Measurements from ENCODE around the gene PICK1.

PICK1 gene

DNA sequence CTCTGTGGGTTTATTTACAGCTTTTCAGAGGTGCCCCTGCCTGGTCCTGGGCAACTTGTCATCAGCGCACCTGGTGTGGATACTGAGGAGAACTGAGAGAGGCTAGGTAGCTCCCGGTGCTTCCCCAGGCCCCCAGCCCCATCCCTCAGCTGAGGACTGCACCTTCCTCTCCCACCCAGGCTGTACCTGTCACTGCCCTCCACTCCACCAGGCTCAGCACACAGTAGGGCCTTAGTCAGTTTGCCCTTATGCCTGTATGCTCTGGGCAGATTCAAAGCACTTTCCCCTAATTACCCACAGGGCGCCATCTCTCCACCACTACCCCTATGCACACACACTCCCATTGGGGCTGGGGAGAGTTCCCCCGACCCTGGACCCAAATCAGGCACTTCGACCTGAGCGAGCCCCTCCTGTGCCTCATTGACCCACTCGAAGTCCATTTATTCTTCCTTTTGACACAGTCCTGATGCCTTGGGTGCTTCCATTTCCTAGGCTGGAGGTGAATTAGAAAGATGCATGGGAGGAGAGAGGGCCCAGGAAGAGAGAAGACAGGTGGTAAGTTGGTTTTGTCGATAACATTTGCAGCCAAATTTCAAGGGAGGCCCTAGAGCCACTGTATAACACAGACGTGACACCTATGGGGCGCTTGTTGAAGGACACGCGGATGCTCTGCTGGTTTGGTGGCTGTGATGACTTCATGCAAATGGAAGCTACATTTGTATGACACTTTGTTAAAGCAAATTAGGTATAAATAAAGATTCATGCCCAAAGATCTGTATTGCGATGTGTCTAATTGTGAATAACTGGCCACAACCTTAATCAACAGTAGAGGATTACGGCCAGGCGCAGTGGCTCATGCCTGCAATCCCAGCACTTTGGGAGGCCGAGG lies 13.8 kb upstream of the PICK1 start:
- DNase-seq: peak in 1 of 10 donors; percentile 61
- intact Hi-C loops (cut with DNase I): no loop called here

DNA sequence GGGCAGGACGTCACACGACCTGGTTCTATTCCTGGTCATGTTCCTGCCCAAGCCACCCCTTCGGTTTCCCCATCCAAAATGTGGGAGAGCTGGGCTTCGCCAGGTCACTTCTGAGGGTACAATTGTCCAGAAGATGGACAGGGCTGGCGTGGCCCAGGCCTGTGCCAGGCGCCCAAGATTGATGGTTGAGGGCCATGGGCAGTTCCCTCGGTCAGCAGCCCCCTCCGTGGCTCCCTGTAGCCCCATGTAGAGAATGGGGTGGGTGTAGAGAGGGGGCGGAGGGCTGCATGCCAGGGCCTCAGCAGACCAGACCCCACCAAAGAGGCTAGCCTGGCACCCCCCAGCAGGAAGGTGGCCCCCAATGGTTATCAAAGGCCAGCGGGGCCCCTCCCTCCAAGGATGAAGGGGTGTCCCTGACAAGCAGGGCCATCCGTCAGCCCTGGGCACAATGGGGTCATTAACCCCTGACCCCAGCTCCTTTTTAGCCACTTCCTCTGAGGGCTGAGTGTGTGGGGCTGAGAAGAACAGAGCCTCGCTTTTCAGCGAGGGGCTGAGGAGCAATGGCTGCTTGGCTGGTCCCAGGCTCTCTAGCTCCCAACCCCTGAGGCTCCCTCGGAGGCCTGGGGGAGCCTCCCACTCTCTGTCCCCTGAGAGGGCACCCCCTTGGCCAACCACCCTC lies 11.0 kb upstream of the PICK1 start:
- intact Hi-C loops (cut with DNase I): no loop called here

DNA sequence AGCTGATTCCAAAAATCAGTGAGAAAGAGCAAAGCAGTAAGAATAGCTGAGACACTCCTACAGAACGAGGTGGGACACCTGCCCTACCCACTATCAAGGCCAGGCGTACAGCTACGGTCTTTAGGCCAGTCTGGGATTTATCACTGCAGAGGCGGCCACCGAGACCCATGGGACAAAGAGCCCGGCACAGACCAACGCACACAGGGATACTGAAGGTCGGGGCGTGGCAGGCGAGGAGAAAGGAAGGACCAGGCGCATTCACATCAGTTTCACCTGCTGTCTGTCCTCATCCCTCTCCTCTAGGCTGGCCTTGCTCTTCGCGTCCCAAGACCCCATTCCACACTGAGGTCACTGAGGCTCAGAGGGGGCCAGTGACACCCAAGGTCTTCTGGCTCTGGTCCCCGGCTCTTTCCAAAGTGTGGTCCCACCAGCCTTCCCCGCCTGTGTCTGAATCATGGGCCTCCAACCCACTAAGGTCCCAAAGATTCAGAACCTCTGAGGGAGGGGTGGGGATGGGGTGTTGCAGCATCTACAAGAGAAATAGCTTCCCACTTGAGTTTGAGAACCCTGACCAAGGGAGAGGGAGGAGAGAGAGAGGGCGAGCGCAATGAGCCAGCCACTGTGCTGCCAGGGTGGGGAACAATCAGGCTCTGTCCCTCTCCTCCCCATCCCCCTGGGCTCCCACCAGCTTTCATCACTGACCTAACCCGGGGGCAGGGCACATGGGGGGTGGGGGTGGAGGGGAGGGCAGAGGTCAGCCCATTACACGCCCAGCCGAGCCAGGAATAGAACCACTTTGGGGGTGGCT lies 7.2 kb upstream of the PICK1 start:
- intact Hi-C loops (cut with DNase I): no loop called here
- DNase-seq: peak in 8 of 10 donors; percentile 63 to 97 (median 80)

More for the DNA sequence above, 11.0 kb upstream of the PICK1 start:
- peak in 1 of 10 donors; percentile 80 for DNase-seq

DNA sequence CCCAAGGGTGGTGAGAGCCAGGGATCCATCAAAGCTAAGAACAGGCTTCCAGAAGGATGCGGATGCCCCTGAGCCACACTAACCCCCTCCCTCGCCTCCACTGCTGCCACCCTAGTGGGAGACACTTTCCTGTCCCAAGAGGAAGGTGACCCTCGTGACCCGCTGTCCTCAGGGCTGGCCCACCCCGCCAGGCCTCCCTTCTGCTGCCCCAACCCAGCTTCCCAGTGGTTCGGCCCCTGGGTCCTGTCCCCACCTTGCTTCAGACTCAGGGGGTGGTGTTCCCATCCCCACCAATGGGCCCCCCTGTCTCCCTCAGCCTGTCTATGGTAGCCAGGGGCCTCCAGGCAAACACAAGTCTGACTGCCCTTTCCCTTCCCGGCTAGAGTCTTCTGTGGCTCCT lies 6.5 kb upstream of the PICK1 start:
- intact Hi-C loops (cut with DNase I): no loop called here
- no peak for DNase-seq

DNA sequence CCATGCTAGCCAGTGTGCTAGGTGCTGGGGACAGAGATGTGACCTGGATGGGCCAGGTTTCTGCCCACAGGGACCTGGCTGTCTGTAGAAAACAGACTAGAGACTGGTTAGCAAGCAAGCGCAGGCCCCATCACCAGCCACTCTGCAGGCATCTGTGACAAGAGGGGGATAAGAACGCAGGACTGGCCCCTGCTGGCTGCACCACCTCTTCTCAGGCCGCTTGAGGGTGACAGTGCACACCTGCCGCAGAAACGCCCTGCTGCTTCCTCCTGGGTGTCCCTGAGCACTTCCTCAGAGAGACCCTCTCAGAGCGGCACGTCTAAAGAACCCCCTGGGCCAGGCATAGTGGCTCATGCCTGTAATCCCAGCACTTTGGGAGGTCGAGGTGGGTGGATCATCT lies 5.9 kb upstream of the PICK1 start:
- DNase-seq: no peak
- intact Hi-C loops (cut with DNase I): no loop called here

DNA sequence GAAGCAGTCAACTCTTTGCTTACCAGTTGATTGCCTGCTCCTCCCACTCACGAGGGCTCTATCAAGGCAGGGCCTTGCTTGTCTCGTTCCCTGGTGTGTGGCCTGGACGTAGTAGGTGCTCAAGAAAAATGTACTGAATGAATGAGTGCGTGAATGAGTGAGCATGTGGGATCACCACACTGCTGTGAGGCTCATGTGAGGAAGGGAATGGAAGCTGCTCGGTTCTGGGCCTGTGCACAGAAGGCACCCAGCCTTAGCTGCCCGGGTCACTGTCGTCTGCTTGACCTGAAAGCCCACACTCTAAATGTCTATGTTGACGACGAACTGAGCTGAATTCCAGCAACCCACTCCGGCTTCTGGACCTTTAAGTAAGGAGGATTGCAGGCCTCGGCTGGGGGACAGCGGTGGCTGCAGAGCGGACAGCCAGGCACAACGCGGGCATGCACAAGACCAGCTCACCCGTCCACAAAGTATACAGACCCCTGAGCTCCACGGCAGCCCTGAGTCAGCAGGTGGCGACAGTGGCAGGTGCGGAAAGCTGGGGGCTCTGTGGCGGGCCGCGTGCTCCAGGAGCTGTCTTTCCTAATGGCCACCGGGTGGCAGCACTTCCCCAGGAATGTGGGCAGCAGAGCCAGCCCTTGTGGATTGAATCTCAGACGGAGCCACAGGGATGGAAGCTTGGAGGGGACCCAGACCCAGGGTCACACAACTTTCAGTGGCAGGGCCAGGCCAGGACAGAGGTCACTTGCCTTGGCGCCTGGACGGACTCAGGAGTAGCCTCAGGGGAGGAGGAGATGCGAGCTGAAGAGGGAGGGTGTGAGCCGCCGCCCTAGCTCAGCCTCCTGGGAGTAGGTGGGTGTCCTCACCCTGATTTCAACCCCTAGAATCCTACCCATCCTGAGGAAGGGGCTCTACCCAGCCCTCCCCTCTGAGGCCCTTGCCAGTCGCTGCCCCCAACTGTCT lies 5.0 kb upstream of the PICK1 start:
- intact Hi-C loops (cut with DNase I): loop anchor here (1.0 kb wide), 1 partner anchor 301 kb away; no protein-coding TSS in a partner anchor
- peak; percentile 75 to 98 (median 87) for DNase-seq

DNA sequence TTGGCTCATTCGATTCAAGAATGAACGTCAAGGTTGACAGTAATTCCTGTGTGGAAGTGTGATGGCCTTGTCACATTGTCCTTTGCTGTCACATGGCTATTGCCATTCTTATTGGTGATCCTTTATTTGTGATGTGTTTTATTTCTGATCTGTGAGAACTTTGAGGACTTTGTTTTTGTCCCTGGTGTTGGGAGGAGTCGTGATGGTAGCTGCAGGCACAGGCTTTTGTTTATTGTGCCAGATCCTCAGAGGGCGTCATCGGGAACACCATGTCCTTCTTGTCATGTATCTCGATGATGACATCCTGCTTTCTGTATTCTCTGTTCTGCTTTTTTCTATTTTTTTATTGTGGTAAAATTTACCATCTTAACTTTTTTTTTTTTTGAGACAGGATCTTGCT lies 5.6 kb downstream of the PICK1 start:
- intact Hi-C loops (cut with DNase I): no loop called here
- DNase-seq: peak in 6 of 10 donors; percentile 60 to 92 (median 72)

DNA sequence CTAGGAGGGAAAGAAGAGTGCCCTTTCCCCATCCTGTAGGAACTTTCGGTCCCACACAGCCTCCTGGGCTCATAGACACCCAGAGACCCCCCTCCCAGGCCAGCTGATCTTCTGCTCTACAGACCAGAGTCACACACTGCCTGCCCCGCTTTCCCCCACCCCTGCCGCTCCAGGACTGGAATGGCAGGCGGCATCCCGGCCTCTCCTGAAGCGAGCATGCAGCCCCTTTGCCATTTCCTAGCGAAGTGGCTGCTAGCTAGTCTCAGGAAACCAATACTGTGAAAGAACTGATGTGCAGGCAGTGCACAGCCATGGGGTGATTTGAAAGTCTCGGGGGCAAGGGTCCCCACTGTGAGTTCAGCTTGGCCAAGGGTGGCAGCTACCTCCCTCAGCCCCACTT lies 8.3 kb downstream of the PICK1 start:
- intact Hi-C loops (cut with DNase I): loop anchor here (5.0 kb wide), 1 partner anchor 507 kb away; the partner anchor contains the start of gene DMC1
- peak in 1 of 10 donors; percentile 67 for DNase-seq

DNA sequence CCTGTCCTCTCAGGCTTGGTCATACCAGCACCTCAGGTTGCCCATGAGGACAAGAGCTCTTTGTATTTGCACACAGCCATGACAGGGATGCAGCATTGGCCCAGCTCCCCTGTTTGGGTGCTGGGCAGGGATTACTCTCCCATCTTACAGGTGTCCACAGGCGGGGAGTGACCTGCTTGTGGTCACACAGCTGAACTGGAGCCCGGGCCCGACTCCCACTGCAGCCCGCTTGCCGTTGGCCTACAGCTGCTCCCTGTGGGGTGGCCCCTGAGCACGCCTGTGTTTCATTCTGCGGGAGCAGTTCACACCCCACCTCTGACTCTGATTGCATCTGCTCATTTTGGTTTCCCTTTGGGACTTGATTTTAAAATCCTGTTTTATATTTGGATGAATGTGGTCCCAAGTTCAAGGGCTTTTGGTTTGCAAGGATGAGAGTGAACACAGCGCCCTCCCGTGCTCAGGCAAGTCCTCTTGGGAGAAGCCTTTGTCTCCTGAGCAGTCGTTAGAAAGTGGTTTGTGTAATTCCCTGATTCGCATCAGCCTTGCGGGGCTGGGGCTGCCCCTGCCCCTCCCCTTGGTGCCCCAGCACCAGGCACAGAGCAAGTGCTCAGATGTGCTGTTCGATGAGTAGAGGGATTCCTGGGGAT lies 9.3 kb downstream of the PICK1 start:
- intact Hi-C loops (cut with DNase I): loop anchor here (5.0 kb wide), 1 partner anchor 506 kb away; the partner anchor contains the start of gene DMC1
- DNase-seq: peak in 1 of 10 donors; percentile 86

DNA sequence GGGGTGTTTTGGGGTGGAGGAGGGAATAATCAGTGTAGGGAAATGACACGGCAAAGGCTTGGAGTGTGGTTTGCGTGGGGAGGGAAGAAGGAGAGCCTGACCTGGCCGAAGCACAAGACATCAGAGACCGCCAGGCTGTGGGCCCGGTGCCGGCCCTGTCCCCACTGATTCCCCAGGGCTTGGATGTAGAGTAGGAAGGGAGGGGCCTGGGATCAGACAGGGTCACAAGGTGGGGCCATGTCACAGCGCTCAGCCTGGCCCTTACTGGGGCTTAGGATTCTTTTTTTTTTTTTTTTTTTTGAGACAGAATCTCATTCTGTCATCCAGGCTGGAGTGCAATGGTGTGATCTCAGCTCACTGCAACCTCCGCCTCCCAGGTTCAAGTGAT lies 9.8 kb downstream of the PICK1 start:
- peak in 1 of 10 donors; percentile 74 for DNase-seq
- intact Hi-C loops (cut with DNase I): loop anchor here (5.0 kb wide), 1 partner anchor 505 kb away; the partner anchor contains the start of gene DMC1

DNA sequence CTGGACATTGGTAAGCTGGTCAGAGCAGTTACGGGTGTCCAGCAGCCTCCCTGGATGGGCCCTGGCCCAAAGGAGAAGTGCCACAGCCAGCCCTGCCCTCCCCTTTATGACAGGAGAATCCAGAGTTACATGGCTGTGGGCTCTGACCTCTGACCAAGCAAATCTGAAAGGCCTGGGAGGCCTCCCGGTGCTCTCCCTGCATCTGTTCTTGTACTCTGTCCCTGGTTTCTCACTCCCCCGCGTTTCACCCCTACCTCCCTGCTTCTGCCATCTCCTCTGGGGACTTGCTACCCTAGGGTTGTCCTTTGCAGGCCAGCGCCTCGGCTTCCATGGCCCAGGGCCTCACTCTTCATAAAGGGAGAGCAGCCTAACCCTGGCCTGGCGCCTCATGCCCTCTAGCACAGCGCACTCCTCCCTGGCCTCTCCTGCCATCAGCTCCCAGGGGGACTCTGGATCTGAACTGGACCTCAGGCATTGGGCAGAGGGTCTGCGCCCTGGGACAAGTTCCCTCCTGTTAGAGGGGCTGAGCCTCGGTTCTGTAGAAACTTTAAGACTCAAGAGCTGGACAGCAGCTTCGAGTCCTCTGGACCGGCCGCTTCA lies 10.7 kb downstream of the PICK1 start:
- peak in 1 of 10 donors; percentile 70 for DNase-seq
- intact Hi-C loops (cut with DNase I): loop anchor here (5.0 kb wide), 1 partner anchor 504 kb away; the partner anchor contains the start of gene DMC1

DNA sequence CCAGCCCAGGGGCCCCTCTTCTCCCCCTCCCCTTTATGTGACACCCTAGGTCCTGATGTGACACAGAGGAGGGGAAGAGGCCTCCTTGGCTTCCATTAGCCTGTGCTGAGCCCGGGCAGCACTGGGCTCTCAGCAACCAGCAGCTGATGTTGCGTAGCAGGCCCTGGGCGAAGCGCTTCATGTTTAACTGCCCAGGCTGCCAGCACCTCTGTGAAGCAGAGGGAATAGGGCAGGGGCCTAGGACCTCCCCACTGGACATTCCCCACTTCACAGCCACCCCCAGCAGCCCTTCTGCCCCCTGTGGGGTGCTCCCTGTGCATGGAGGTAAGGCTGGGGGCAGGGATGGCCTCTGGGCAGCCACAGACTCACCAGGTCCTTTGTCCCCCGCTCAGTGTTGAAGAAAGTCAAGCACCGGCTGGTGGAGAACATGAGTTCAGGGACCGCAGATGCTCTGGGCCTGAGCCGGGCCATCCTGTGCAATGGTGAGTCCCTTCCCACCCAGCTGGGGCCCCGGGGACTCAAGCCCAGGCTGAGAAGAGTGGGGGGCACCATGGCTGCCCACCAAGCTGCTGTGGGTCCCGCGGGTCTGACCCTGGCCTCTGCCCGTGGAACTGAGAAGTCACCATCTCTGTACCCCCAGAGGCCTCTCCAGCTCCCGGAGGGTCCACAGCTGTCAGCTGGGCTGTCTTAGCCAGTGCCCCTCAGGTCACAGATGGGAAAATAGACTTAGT lies 11.6 kb downstream of the PICK1 start:
- DNase-seq: peak in 2 of 10 donors; percentile 67 to 85
- intact Hi-C loops (cut with DNase I): loop anchor here (5.0 kb wide), 1 partner anchor 503 kb away; the partner anchor contains the start of gene DMC1

DNA sequence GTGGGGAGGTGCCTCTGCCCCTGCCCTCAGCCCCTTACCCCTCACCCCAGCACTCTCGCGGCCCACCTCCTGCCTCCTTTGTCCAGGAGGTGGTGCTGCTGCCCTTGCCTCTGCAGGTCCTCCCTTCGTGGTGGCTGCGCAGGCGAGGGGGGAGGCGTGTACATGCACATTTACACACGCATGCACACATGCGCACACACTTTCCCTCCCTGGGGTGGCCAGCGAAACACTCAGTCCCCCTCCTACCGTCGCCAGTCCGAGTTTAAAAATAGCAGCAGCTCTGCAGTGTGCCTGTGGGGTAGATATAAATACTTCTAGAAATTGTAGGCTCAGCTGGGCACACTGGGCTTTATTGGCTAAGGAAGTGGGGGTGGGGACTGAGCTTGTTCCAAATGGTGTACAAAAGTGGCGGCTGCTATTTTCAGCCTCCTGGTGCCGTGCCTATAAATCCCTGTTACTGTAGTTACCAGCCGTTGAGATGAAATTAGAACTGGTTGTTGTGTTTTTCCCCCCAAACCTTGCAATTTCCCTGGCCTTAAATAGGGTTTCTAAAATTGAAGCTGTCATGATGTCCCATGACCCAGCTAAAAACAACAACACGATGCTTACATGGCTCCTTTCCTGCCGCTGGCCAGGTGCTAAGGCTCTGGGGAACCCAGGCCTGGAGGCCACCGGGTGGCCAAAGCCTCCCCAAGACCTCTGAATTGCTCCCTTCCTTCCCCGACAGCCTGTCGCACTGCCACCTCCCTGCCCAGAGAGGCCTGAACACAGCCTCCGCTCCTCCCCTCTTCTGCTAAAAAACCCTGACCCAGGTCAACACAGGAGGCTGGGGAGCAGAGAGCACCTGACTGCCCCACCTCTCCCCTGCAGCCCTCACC lies 12.4 kb downstream of the PICK1 start:
- intact Hi-C loops (cut with DNase I): loop anchor here (5.0 kb wide), 1 partner anchor 503 kb away; the partner anchor contains the start of gene DMC1
- peak; percentile 66 to 98 (median 85) for DNase-seq

DNA sequence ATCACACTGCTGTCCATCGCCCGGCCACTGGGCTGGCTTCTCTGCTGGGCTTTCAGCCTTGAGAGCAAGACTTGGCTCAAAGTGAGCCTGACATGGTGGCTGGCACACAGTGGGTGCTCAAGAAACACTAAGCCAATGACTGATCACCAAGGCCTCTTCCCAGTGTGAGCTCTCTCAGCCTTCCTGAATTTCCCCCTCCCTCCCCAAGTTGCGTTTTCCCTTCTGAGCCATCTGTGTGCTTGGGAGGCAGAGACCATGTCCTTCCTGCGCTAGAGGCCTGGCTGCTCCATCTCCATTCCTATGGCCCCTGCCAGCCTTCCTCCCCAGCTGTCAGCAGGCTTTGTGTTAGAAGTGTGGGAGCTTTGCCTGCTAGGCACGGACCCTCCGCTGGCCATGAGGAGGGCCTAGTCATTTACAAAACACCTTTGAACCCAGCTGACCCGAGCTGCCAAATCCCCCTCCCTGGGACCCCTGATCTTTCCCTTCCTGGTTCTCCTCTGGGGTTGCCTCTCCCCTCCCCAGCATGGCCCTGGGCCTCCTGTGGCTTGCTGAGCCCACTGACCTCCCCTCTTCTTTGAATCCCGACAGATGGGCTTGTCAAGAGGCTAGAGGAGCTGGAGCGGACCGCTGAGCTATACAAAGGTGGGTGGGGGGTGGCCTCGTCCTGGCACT lies 13.2 kb downstream of the PICK1 start:
- peak in 3 of 10 donors; percentile 4 to 87 (median 78) for DNase-seq
- intact Hi-C loops (cut with DNase I): no loop called here

DNA sequence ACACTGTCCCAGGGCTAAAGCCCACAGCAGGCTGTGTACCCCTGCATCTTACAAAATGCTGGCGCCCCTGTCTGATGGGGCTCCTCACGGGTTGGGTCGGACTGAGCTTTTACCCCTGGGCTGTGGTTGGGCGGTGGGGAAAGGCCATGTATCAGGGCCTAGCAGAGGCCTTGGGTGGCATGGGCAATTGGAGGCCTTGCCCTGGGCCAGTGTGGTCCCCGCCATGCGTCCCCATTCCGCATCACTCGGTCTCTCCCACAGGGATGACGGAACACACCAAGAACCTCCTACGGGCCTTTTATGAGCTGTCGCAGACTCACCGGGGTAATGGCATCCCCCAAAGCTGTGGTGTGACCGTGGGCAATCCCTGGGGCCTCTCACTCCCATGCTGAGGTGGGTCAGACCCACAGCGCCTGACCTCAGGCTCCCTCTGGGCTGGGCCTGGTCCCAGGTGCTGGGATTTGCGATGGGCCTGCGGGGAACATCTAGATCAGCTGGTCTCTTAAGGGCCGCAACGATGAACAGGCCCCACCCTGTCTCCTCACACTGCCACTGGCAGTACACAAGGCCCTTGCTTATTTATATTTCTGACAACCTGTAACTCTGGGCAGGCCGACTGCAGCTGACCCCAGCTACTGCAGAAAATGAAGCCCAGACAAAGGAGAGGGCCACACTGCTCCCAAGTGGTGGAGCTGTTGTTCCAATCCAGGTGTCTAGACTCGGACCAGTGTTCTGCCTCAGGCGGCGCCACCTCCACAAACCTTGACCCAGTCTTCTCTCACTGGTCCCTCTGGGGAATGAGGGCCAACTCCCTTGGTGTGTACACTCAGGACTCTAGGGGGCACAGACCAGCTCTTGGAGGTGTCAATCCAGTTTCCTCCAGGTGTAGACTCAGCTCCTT lies 14.5 kb downstream of the PICK1 start:
- DNase-seq: peak in 3 of 10 donors; percentile 20 to 71 (median 64)
- intact Hi-C loops (cut with DNase I): no loop called here
